HepG2 (cell line): Measurements from ENCODE around the gene RBBP8NL. TPM values are rescaled to one million over a fixed set of nuclear protein-coding genes. Genes with fewer than 3 reads are reported as not detected.

ENCODE experiments used
- BRD4 ChIP-seq: sonication (generic); formaldehyde crosslinking; IDR thresholded peaks from 2 replicates; pipeline ENCODE4 v1.4.0; 2020; ENCODE audit warnings: missing genetic modification reagents
- CCDC6 ChIP-seq: sonication (generic); formaldehyde crosslinking; IDR thresholded peaks from 2 replicates; pipeline ENCODE4 v1.8.1; 2022; ENCODE audit warnings: mild to moderate bottlenecking, missing genetic modification reagents, moderate library complexity
- HOXA7 ChIP-seq: sonication (generic); formaldehyde crosslinking; IDR thresholded peaks from 2 replicates; pipeline ENCODE4 v1.8.1; 2022; ENCODE audit warnings: mild to moderate bottlenecking, missing genetic modification reagents, moderate library complexity
- LCORL ChIP-seq, 2 experiments: fragments of 450-650 bp in 1 of 2; sonication (generic) in 1 of 2; formaldehyde crosslinking in 1 of 2; IDR thresholded peaks; 2 replicates each; pipeline versions ENCODE4 v1.5.0 to v1.6.1; 2017 to 2020; ENCODE audit warnings: antibody characterized with exemption in 1 of 2, missing genetic modification reagents in 1 of 2
- NFKB2 ChIP-seq: sonication (generic); formaldehyde crosslinking; IDR thresholded peaks from 2 replicates; pipeline ENCODE4 v1.4.0; 2020; ENCODE audit warnings: missing genetic modification reagents, borderline replicate concordance
- NFRKB ChIP-seq: fragments of 450-650 bp; IDR thresholded peaks from 2 replicates; pipeline ENCODE4 v1.6.1; 2017
- NR1H2 ChIP-seq: sonication (generic); formaldehyde crosslinking; IDR thresholded peaks from 2 replicates; pipeline ENCODE4 v1.8.1; 2022; ENCODE audit warnings: low read depth, missing genetic modification reagents, borderline replicate concordance
- NR2F6 ChIP-seq, 2 experiments: IDR thresholded peaks; 2 replicates each; pipeline ENCODE4 v1.6.1; 2016; ENCODE audit warnings: antibody characterized with exemption in 1 of 2, mild to moderate bottlenecking in 1 of 2
- RARG ChIP-seq: sonication (generic); formaldehyde crosslinking; IDR thresholded peaks from 2 replicates; pipeline ENCODE4 v1.4.0; 2020; ENCODE audit warnings: low read depth, mild to moderate bottlenecking, missing genetic modification reagents
- SIN3B ChIP-seq: fragments of 150-350 bp; IDR thresholded peaks from 2 replicates; pipeline ENCODE4 v1.6.1; 2014; ENCODE audit warnings: low read length
- SP1 ChIP-seq, 2 experiments: fragments of 450-650 bp in 1 of 2; sonication (generic) in 1 of 2; formaldehyde crosslinking in 1 of 2; IDR thresholded peaks; 2 replicates each; pipeline versions ENCODE4 v1.4.0 to v1.6.1; 2016 to 2020; ENCODE audit warnings: missing genetic modification reagents in 1 of 2
- ZMAT3 ChIP-seq: sonication (generic); formaldehyde crosslinking; conservative IDR thresholded peaks from 2 replicates; pipeline ENCODE4 v1.7.0; 2021; ENCODE audit warnings: missing genetic modification reagents
- ZNF251 ChIP-seq: sonication (generic); formaldehyde crosslinking; IDR thresholded peaks from 2 replicates; pipeline ENCODE4 v1.9.0; 2021; ENCODE audit warnings: mild to moderate bottlenecking, missing genetic modification reagents
- ZNF333 ChIP-seq: sonication (generic); formaldehyde crosslinking; IDR thresholded peaks from 2 replicates; pipeline ENCODE4 v1.4.0; 2020; ENCODE audit warnings: mild to moderate bottlenecking, missing genetic modification reagents, borderline replicate concordance
- ZNF607 ChIP-seq: sonication (generic); formaldehyde crosslinking; IDR thresholded peaks from 2 replicates; pipeline ENCODE4 v1.5.1; 2020; ENCODE audit warnings: missing genetic modification reagents, mild to moderate bottlenecking, borderline replicate concordance
- ZSCAN20 ChIP-seq: sonication (generic); formaldehyde crosslinking; IDR thresholded peaks from 2 replicates; pipeline ENCODE4 v1.4.0; 2020; ENCODE audit warnings: missing genetic modification reagents, mild to moderate bottlenecking, borderline replicate concordance
- polyA plus RNA-seq, 8 experiments: library from polyadenylated mRNA; depleted of rRNA in 3 of 8; stranded (reverse) in 7 of 8; unstranded in 1 of 8; fragments of >200 nt; fragmentation: Illumina TruSeq in 4 of 8; extraction: Trizol in 4 of 8; gene quantifications; 2 replicates each; pipeline versions ENCODE4 v1.2.1 to v1.2.3, GENCODE V29; 2011 to 2016; ENCODE audit warnings: low read depth in 4 of 8, missing spikeins in 1 of 8, mixed read lengths in 1 of 8; ENCODE audit not compliant: insufficient read depth in 1 of 8
- total RNA-seq, 5 experiments: library from RNA; depleted of rRNA; stranded (reverse); fragments of >200 nt; fragmentation: Illumina TruSeq; extraction: Trizol; gene quantifications; 2 replicates each; pipeline ENCODE4 v1.2.3, GENCODE V29; 2016; ENCODE audit warnings: low read depth in 1 of 5
- TF ChIP-seq, protein P1 (sequence below), 2 experiments: fragments of 450-650 bp in 1 of 2; sonication (generic) in 1 of 2; formaldehyde crosslinking in 1 of 2; IDR thresholded peaks; 2 replicates each; pipeline versions ENCODE4 v1.6.1 to v1.8.0; 2016 to 2022; ENCODE audit warnings: antibody characterized with exemption in 1 of 2, mild to moderate bottlenecking in 1 of 2, missing genetic modification reagents in 1 of 2
- TF ChIP-seq, protein P2 (sequence below): IDR thresholded peaks from 2 replicates; pipeline ENCODE4 v1.6.1; 2016; ENCODE audit warnings: low read depth
- TF ChIP-seq, protein P3 (sequence below): IDR thresholded peaks from 2 replicates; pipeline ENCODE4 v1.6.1; 2016; ENCODE audit warnings: low read depth, control low read depth

Gene RBBP8NL
- total and polyA plus RNA-seq, 2 of the 13 experiments (the other 11 are each of a cell fraction or from before 2014, with no cell fraction given): 0.69 to 0.86 TPM

DNA sequence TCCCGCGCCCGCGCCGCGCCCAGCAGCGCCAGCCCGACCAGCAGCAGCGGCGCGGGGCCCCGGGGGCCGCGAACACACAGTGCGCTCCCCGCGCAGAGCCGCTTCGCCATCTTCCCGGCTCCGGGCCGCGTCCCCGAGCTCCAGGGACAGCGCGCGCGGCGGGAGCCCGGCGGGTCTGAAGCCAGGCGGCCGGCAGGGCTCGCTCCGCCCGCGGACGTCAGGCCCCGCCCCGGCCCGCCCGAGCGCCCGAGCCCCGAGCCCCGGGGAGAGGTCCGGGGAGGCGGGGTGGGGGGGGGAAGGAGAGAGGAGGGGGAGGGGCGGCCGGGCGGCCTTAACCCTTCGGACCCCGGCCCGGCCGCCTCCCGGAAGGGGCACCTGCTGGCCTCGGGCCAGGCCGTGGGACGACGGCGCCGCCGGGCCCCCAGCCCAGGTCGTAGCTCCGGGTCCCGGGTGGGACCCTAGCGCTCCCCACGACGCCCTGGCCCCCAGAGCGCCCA lies 60.2 kb downstream of the RBBP8NL start, which contains the start of gene LAMA5 (continued):
- TF ChIP-seq, protein P1, sequence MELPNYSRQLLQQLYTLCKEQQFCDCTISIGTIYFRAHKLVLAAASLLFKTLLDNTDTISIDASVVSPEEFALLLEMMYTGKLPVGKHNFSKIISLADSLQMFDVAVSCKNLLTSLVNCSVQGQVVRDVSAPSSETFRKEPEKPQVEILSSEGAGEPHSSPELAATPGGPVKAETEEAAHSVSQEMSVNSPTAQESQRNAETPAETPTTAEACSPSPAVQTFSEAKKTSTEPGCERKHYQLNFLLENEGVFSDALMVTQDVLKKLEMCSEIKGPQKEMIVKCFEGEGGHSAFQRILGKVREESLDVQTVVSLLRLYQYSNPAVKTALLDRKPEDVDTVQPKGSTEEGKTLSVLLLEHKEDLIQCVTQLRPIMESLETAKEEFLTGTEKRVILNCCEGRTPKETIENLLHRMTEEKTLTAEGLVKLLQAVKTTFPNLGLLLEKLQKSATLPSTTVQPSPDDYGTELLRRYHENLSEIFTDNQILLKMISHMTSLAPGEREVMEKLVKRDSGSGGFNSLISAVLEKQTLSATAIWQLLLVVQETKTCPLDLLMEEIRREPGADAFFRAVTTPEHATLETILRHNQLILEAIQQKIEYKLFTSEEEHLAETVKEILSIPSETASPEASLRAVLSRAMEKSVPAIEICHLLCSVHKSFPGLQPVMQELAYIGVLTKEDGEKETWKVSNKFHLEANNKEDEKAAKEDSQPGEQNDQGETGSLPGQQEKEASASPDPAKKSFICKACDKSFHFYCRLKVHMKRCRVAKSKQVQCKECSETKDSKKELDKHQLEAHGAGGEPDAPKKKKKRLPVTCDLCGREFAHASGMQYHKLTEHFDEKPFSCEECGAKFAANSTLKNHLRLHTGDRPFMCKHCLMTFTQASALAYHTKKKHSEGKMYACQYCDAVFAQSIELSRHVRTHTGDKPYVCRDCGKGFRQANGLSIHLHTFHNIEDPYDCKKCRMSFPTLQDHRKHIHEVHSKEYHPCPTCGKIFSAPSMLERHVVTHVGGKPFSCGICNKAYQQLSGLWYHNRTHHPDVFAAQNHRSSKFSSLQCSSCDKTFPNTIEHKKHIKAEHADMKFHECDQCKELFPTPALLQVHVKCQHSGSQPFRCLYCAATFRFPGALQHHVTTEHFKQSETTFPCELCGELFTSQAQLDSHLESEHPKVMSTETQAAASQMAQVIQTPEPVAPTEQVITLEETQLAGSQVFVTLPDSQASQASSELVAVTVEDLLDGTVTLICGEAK (IDR thresholded peaks at IDR 0.05): no peak
- TF ChIP-seq, protein P1 (CRISPR knock-in tag; IDR thresholded peaks at IDR 0.05): no peak
- TF ChIP-seq SP1 (IDR thresholded peaks at IDR 0.05) (no peak), SP1 (CRISPR knock-in tag; IDR thresholded peaks at IDR 0.05) (no peak), ZNF607 (CRISPR knock-in tag) (no peak), ZMAT3 (CRISPR knock-in tag) (no peak), ZSCAN20 (CRISPR knock-in tag) (no peak), SIN3B (no peak), ZNF333 (CRISPR knock-in tag) (no peak), LCORL (IDR thresholded peaks at IDR 0.05) (0 out of 2 replicates have a peak, but pooled peaks have one; percentile 38), LCORL (CRISPR knock-in tag; IDR thresholded peaks at IDR 0.05) (no peak), NFRKB (no peak), NR2F6 (IDR thresholded peaks at IDR 0.05) (no peak), NR2F6 (CRISPR knock-in tag; IDR thresholded peaks at IDR 0.05) (no peak), BRD4 (CRISPR knock-in tag) (no peak), NFKB2 (no peak), HOXA7 (CRISPR knock-in tag) (no peak), CCDC6 (CRISPR knock-in tag) (peak; percentile 64; the same call in 1 of the 2 replicates), ZNF251 (CRISPR knock-in tag) (no peak), RARG (CRISPR knock-in tag) (no peak), NR1H2 (CRISPR knock-in tag) (no peak)
- TF ChIP-seq, protein P2, sequence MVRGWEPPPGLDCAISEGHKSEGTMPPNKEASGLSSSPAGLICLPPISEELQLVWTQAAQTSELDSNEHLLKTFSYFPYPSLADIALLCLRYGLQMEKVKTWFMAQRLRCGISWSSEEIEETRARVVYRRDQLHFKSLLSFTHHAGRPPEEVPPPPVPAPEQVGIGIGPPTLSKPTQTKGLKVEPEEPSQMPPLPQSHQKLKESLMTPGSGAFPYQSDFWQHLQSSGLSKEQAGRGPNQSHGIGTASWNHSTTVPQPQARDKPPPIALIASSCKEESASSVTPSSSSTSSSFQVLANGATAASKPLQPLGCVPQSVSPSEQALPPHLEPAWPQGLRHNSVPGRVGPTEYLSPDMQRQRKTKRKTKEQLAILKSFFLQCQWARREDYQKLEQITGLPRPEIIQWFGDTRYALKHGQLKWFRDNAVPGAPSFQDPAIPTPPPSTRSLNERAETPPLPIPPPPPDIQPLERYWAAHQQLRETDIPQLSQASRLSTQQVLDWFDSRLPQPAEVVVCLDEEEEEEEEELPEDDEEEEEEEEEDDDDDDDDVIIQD (CRISPR knock-in tag): no peak
- TF ChIP-seq, protein P3, sequence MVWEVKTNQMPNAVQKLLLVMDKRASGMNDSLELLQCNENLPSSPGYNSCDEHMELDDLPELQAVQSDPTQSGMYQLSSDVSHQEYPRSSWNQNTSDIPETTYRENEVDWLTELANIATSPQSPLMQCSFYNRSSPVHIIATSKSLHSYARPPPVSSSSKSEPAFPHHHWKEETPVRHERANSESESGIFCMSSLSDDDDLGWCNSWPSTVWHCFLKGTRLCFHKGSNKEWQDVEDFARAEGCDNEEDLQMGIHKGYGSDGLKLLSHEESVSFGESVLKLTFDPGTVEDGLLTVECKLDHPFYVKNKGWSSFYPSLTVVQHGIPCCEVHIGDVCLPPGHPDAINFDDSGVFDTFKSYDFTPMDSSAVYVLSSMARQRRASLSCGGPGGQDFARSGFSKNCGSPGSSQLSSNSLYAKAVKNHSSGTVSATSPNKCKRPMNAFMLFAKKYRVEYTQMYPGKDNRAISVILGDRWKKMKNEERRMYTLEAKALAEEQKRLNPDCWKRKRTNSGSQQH (CRISPR knock-in tag): no peak
